ENCODE measurements around the gene MND1.

DNA sequence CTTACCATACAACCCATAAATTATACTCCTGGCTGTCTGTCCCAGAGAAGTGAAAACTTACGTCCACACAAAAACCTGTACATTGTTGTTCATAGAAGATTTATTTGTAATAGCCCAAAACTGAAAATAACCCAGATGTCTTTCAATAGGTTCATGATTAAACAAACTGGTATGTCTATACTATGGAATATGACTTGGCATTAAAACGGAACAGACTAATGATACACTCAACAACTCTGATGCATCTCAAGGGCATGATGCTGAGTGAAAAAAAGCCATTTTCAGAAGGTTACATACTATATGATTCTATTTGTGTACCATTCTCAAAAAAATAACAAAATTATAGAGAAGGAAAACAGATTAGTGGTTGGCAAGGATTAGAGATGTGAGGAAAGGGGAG is 11.6 kb upstream of the MND1 start:
- TF ChIP-seq CTCF (IDR thresholded peaks at IDR 0.05) (no peak), POLR2A (IDR thresholded peaks at IDR 0.05) (no peak), POLR2AphosphoS5 (IDR thresholded peaks at IDR 0.05) (no peak), EP300 (IDR thresholded peaks at IDR 0.05) (no peak)
